ENCODE data around the gene C17orf113. TPM values are rescaled to one million over a fixed set of nuclear protein-coding genes. Genes with fewer than 3 reads are reported as not detected.

Gene C17orf113
- total and polyA plus RNA-seq, 2 of the 13 experiments (the other 11 are each of a cell fraction or from before 2014, with no cell fraction given) = 0.87 to 1.1 TPM

DNA sequence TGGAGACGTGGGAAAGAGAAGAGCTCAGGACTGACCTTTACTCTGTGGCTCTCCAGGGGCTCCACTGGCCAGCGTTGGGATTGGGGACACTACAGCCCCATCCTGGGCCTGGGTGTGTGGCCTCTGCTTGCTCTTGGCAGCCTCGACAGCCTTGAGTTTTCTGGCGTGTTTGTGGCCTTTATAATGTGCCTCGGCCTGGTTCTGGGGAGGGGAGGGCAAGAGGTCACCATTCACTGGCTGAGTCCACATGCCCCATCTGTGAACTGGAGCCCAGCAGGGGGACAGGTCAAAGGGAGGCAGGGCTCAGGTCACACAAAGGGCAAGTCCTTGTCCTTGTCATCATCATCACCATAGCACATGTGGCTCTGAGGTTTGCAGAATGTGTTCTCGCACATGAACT is 18.8 kb downstream of the C17orf113 start (continued):
- TF ChIP-seq HDAC1 (CRISPR knock-in tag; IDR thresholded peaks at IDR 0.05) (peak; percentile 74), ZHX2 (IDR thresholded peaks at IDR 0.05; ENCODE audit: low read depth) (no peak), ZHX2 (CRISPR knock-in tag; IDR thresholded peaks at IDR 0.05; ENCODE audit: borderline replicate concordance) (no peak), KAT8 (CRISPR knock-in tag; IDR thresholded peaks at IDR 0.05) (no peak), ZNF660 (CRISPR knock-in tag; IDR thresholded peaks at IDR 0.05; ENCODE audit: borderline replicate concordance, low read depth) (no peak), ZNF670 (CRISPR knock-in tag; IDR thresholded peaks at IDR 0.05; ENCODE audit: borderline replicate concordance) (no peak), TBP (CRISPR knock-in tag; IDR thresholded peaks at IDR 0.05) (no peak), GATAD1 (CRISPR knock-in tag; IDR thresholded peaks at IDR 0.05) (no peak), ZNF296 (CRISPR knock-in tag; conservative IDR thresholded peaks at IDR 0.05) (no peak), SETDB1 (CRISPR knock-in tag; IDR thresholded peaks at IDR 0.05; ENCODE audit: borderline replicate concordance) (no peak), THAP9 (CRISPR knock-in tag; IDR thresholded peaks at IDR 0.05; ENCODE audit: borderline replicate concordance) (0 out of 2 replicates have a peak, but pooled peaks have one; percentile 27), MTA1 (CRISPR knock-in tag; IDR thresholded peaks at IDR 0.05; ENCODE audit: borderline replicate concordance) (peak; percentile 66; the same call in 1 of the 2 replicates), SALL2 (CRISPR knock-in tag; IDR thresholded peaks at IDR 0.05) (no peak), TARDBP (CRISPR knock-in tag; IDR thresholded peaks at IDR 0.05) (peak; percentile 52; the same call in 1 of the 2 replicates)
- TF ChIP-seq, protein P1, sequence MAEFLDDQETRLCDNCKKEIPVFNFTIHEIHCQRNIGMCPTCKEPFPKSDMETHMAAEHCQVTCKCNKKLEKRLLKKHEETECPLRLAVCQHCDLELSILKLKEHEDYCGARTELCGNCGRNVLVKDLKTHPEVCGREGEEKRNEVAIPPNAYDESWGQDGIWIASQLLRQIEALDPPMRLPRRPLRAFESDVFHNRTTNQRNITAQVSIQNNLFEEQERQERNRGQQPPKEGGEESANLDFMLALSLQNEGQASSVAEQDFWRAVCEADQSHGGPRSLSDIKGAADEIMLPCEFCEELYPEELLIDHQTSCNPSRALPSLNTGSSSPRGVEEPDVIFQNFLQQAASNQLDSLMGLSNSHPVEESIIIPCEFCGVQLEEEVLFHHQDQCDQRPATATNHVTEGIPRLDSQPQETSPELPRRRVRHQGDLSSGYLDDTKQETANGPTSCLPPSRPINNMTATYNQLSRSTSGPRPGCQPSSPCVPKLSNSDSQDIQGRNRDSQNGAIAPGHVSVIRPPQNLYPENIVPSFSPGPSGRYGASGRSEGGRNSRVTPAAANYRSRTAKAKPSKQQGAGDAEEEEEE (CRISPR knock-in tag; IDR thresholded peaks at IDR 0.05; ENCODE audit: borderline replicate concordance) = no peak

All from HepG2 (cell line).